Measurements from ENCODE around the gene SGTA.

GRCh38 chr19:2740314-2740656 is 42.8 kb downstream of the SGTA start:
- TF ChIP-seq CTCF (IDR thresholded peaks at IDR 0.05; ENCODE audit: low read length), result no peak
- no peak for TF ChIP-seq EZH2 (IDR thresholded peaks at IDR 0.05; ENCODE audit: borderline replicate concordance, low read length)

All from OCI-LY1 (cell line).